DMS53 treated with DMSO at 0.1 percent for 48 hours (cell line): ENCODE data around the gene ATOX1.

Experiments
- DNase-seq: peaks from one replicate; lab custom pipeline; 2025; ENCODE audit not compliant: unreplicated experiment; lab: John Stamatoyannopoulos, UW

Gene ATOX1

GRCh38 chr5:151770383-151771258 lies 12.2 kb upstream of the ATOX1 start:
- DNase-seq = no peak

GRCh38 chr5:151766975-151767374 lies 8.5 kb upstream of the ATOX1 start:
- no peak for DNase-seq

GRCh38 chr5:151764801-151765200 lies 6.4 kb upstream of the ATOX1 start:
- no peak for DNase-seq

- DNase-seq = no peak
These were observed 346 bp downstream of the ATOX1 start for GRCh38 chr5:151758141-151758429.

- DNase-seq = no peak
These were observed 944 bp downstream of the ATOX1 start for GRCh38 chr5:151757233-151758140.

- no peak for DNase-seq
These were observed 3.0 kb downstream of the ATOX1 start for GRCh38 chr5:151755383-151755782.

- no peak for DNase-seq
These were observed 6.8 kb downstream of the ATOX1 start for GRCh38 chr5:151751593-151751992.

GRCh38 chr5:151751091-151751490 lies 7.3 kb downstream of the ATOX1 start:
- no peak for DNase-seq

GRCh38 chr5:151750121-151750520 lies 8.3 kb downstream of the ATOX1 start:
- no peak for DNase-seq

GRCh38 chr5:151745071-151745705 lies 13.2 kb downstream of the ATOX1 start:
- no peak for DNase-seq

- no peak for DNase-seq
These were observed 14.9 kb downstream of the ATOX1 start for GRCh38 chr5:151743530-151743929.

GRCh38 chr5:151742870-151743294 lies 15.5 kb downstream of the ATOX1 start:
- DNase-seq = peak; percentile 11

- no peak for DNase-seq
These were observed 16.6 kb downstream of the ATOX1 start for GRCh38 chr5:151741678-151742423.

GRCh38 chr5:151740958-151741373 lies 17.5 kb downstream of the ATOX1 start:
- no peak for DNase-seq

GRCh38 chr5:151740336-151740942 lies 18.0 kb downstream of the ATOX1 start:
- DNase-seq = peak; percentile 33

- DNase-seq = no peak
These were observed 18.5 kb downstream of the ATOX1 start for GRCh38 chr5:151739939-151740335.

GRCh38 chr5:151739395-151739794 lies 19.0 kb downstream of the ATOX1 start:
- no peak for DNase-seq

- no peak for DNase-seq
These were observed 20.1 kb downstream of the ATOX1 start for GRCh38 chr5:151738125-151738848.

GRCh38 chr5:151737431-151737830 lies 21.0 kb downstream of the ATOX1 start:
- DNase-seq = no peak

GRCh38 chr5:151735646-151736045 lies 22.8 kb downstream of the ATOX1 start:
- DNase-seq = no peak
